ENCODE measurements around the gene CD300E. TPM values are rescaled to one million over a fixed set of nuclear protein-coding genes. Genes with fewer than 3 reads are reported as not detected.

CD300E gene
- total RNA-seq, 1 donor from 2014 or later, result not detected

DNA sequence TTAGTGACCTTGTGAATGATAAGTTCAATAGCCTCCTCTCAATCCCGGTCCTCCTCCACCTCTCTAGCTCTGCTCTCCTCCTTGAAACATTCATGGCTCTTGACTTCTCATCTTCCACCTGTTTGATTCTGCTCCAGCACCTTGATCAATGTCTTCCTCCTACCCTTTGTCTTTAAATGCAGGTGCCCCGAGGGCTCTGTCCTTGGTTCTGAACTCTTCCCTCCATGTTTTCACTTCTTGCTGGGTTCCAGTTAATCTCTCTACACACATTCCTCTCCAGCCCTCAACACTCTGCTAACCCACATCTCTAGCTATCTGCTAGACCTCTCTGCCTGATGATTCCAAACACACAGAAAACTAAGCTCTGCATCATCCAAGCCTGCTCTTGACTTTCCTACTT lies 13.4 kb downstream of the CD300E start:
- Mint-ChIP-seq H3K4me3 (no peak overlapping the region), H3K27me3 (ENCODE audit: low read depth) (peaks cover 44% of the 10 kb centered on the region)

GRCh38 chr17:74608511-74608910 lies 15.0 kb downstream of the CD300E start:
- Mint-ChIP-seq H3K4me1 (no peaks in the 10 kb centered on the region), H3K36me3 (ENCODE audit: low read depth) (no peaks in the 10 kb centered on the region), H3K9me3 (no peaks in the 10 kb centered on the region), H3K4me3 (no peak overlapping the region), H3K27me3 (ENCODE audit: low read depth) (peaks cover 39% of the 10 kb centered on the region), H3K27ac (ENCODE audit: unreplicated experiment) (no peak overlapping the region)
- DNase-seq (ENCODE audit: low read depth, low spot score), result no peak
- TF ChIP-seq, protein P1, sequence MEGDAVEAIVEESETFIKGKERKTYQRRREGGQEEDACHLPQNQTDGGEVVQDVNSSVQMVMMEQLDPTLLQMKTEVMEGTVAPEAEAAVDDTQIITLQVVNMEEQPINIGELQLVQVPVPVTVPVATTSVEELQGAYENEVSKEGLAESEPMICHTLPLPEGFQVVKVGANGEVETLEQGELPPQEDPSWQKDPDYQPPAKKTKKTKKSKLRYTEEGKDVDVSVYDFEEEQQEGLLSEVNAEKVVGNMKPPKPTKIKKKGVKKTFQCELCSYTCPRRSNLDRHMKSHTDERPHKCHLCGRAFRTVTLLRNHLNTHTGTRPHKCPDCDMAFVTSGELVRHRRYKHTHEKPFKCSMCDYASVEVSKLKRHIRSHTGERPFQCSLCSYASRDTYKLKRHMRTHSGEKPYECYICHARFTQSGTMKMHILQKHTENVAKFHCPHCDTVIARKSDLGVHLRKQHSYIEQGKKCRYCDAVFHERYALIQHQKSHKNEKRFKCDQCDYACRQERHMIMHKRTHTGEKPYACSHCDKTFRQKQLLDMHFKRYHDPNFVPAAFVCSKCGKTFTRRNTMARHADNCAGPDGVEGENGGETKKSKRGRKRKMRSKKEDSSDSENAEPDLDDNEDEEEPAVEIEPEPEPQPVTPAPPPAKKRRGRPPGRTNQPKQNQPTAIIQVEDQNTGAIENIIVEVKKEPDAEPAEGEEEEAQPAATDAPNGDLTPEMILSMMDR (conservative IDR thresholded peaks at IDR 0.05), result no peak

More for the DNA sequence above, 13.4 kb downstream of the CD300E start:
- DNase-seq (ENCODE audit: low read depth, low spot score), result no peak
- Mint-ChIP-seq H3K36me3 (ENCODE audit: low read depth) (no peaks in the 10 kb centered on the region), H3K27ac (ENCODE audit: unreplicated experiment) (no peak overlapping the region), H3K9me3 (no peaks in the 10 kb centered on the region), H3K4me1 (no peaks in the 10 kb centered on the region)
- TF ChIP-seq, protein P1 (conservative IDR thresholded peaks at IDR 0.05), result no peak

GRCh38 chr17:74607221-74607620 lies 16.3 kb downstream of the CD300E start:
- no peak for DNase-seq (ENCODE audit: low read depth, low spot score)
- no peak overlapping the region for H3K4me3 Mint-ChIP-seq
- peaks cover 41% of the 10 kb centered on the region for H3K27me3 Mint-ChIP-seq (ENCODE audit: low read depth)
- H3K36me3 Mint-ChIP-seq (ENCODE audit: low read depth), result no peaks in the 10 kb centered on the region
- peaks cover 4% of the 10 kb centered on the region for H3K4me1 Mint-ChIP-seq
- TF ChIP-seq, protein P1 (conservative IDR thresholded peaks at IDR 0.05), result no peak
- no peak overlapping the region for H3K27ac Mint-ChIP-seq (ENCODE audit: unreplicated experiment)
- H3K9me3 Mint-ChIP-seq, result no peaks in the 10 kb centered on the region

DNA sequence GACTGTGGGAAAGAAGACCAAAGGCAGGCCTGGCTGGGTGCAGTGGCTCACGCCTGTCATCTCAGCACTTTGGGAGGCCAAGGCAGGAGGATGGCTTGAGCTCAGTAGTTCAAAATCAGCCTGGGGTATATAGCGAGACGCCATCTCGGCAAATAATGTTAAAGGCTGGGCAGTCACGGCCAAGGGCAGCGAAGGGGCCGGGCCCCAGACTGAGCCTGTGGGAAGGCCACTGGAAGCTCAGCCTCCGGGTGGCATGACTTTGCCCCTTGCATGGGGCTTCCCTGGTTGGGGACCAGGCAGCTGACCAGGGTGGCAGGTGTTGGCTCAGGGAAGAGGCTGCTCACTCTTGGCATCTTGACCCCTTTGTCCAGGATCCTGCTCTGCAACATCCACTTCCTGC lies 17.5 kb downstream of the CD300E start:
- peaks cover 46% of the 10 kb centered on the region for H3K27me3 Mint-ChIP-seq (ENCODE audit: low read depth)

DNA sequence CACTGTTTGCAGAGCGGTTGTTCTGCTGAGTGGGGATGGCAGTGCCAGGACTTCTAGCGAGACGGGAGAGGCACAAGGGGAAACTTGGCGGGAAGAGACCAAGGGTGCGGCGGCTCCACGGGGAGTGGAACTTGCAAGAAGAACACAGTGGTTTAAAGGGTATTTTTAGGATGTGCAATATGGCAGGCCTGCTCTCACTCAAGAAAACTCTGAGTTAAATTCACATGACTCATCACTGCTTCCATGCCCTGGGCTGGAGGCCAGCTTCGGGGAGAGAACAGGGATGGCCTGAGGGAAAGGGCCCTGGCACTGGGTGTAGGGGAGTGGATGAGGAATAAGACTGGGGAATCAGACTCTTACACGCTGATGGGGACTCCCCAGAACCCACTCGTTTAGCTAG lies 18.2 kb downstream of the CD300E start:
- no peak for DNase-seq (ENCODE audit: low read depth, low spot score)
- no peak overlapping the region for H3K27ac Mint-ChIP-seq (ENCODE audit: unreplicated experiment)
- no peak overlapping the region for H3K4me3 Mint-ChIP-seq
- H3K4me1 Mint-ChIP-seq, result peaks cover 4% of the 10 kb centered on the region
- no peaks in the 10 kb centered on the region for H3K9me3 Mint-ChIP-seq
- H3K27me3 Mint-ChIP-seq (ENCODE audit: low read depth), result peaks cover 53% of the 10 kb centered on the region
- no peaks in the 10 kb centered on the region for H3K36me3 Mint-ChIP-seq (ENCODE audit: low read depth)
- TF ChIP-seq, protein P1 (conservative IDR thresholded peaks at IDR 0.05), result no peak

More for the DNA sequence above, 17.5 kb downstream of the CD300E start:
- Mint-ChIP-seq H3K4me1 (peaks cover 4% of the 10 kb centered on the region), H3K4me3 (no peak overlapping the region), H3K9me3 (no peaks in the 10 kb centered on the region), H3K27ac (ENCODE audit: unreplicated experiment) (no peak overlapping the region), H3K36me3 (ENCODE audit: low read depth) (no peaks in the 10 kb centered on the region)
- TF ChIP-seq, protein P1 (conservative IDR thresholded peaks at IDR 0.05), result no peak
- DNase-seq (ENCODE audit: low read depth, low spot score), result no peak

GRCh38 chr17:74604761-74605160 lies 18.8 kb downstream of the CD300E start:
- Mint-ChIP-seq H3K27ac (ENCODE audit: unreplicated experiment) (no peak overlapping the region), H3K4me1 (peaks cover 4% of the 10 kb centered on the region), H3K36me3 (ENCODE audit: low read depth) (no peaks in the 10 kb centered on the region), H3K27me3 (ENCODE audit: low read depth) (peaks cover 59% of the 10 kb centered on the region), H3K9me3 (no peaks in the 10 kb centered on the region), H3K4me3 (no peak overlapping the region)
- TF ChIP-seq, protein P1 (conservative IDR thresholded peaks at IDR 0.05), result no peak
- DNase-seq (ENCODE audit: low read depth, low spot score), result no peak

Data from neural crest cell (in vitro differentiated cells).